Stimulated activated naive CD4-positive, alpha-beta T cell (primary cell): Measurements from ENCODE around the gene GPR31.

Experiments used
- DNase-seq, 6 experiments: peaks; one replicate each; lab custom pipeline; 2025; lab: John Stamatoyannopoulos, UW

Gene GPR31

GRCh38 chr6:167119670-167120582 lies 37.9 kb downstream of the GPR31 start:
- peak in 5 of 6 experiments; percentile 7 to 78 (median 69) for DNase-seq

- DNase-seq: no peak
Observed at GRCh38 chr6:167118839-167119238, 38.9 kb downstream of the GPR31 start.

- DNase-seq: no peak
Observed at GRCh38 chr6:167118006-167118405, 39.8 kb downstream of the GPR31 start.

- no peak for DNase-seq
Observed at GRCh38 chr6:167116838-167117228, 40.9 kb downstream of the GPR31 start.

GRCh38 chr6:167116109-167116837 lies 41.5 kb downstream of the GPR31 start:
- no peak for DNase-seq

- no peak for DNase-seq
Observed at GRCh38 chr6:167115054-167115453, 42.7 kb downstream of the GPR31 start.

GRCh38 chr6:167113935-167114910 lies 43.6 kb downstream of the GPR31 start:
- no peak for DNase-seq

GRCh38 chr6:167113047-167113754 lies 44.6 kb downstream of the GPR31 start:
- no peak for DNase-seq

GRCh38 chr6:167112421-167112820 lies 45.4 kb downstream of the GPR31 start:
- DNase-seq: no peak

GRCh38 chr6:167111597-167111996 lies 46.2 kb downstream of the GPR31 start:
- DNase-seq: no peak

GRCh38 chr6:167109651-167110050 lies 48.1 kb downstream of the GPR31 start:
- no peak for DNase-seq

GRCh38 chr6:167108278-167108677 lies 49.5 kb downstream of the GPR31 start:
- DNase-seq: no peak

- DNase-seq: no peak
Observed at GRCh38 chr6:167107787-167108186, 50.0 kb downstream of the GPR31 start.

GRCh38 chr6:167106406-167106805 lies 51.4 kb downstream of the GPR31 start:
- DNase-seq: no peak
